KMS-11 (cell line): ENCODE results near the gene DHX15.

Experiments
- H2AFZ ChIP-seq: fragments of 200-600 bp; sonication (generic); 2 replicates; pipeline ENCODE4 v1.6.1; 2016; ENCODE audit warnings: antibody characterized with exemption, mixed run types, low read depth
- H3K27ac ChIP-seq: fragments of 200-600 bp; sonication (generic); 2 replicates; pipeline ENCODE4 v1.6.1; 2016; ENCODE audit warnings: mild to moderate bottlenecking, mixed run types
- H3K27me3 ChIP-seq: fragments of 200-600 bp; sonication (generic); 2 replicates; pipeline ENCODE4 v1.6.1; 2017; ENCODE audit warnings: mild to moderate bottlenecking, low read depth, mixed run types, moderate library complexity; ENCODE audit not compliant: insufficient read depth
- H3K36me3 ChIP-seq: fragments of 200-600 bp; sonication (generic); 2 replicates; pipeline ENCODE4 v1.6.1; 2017; ENCODE audit warnings: mild to moderate bottlenecking, mixed run types; ENCODE audit not compliant: insufficient read depth
- H3K4me1 ChIP-seq: fragments of 200-600 bp; sonication (generic); 2 replicates; pipeline ENCODE4 v1.6.1; 2016; ENCODE audit warnings: mild to moderate bottlenecking, low read depth, mixed run types; ENCODE audit not compliant: poor library complexity, severe bottlenecking
- H3K4me2 ChIP-seq: fragments of 200-600 bp; sonication (generic); 2 replicates; pipeline ENCODE4 v1.7.0; 2016; ENCODE audit warnings: mild to moderate bottlenecking, mixed run types
- H3K4me3 ChIP-seq: fragments of 200-600 bp; sonication (generic); IDR thresholded peaks from 2 replicates; pipeline ENCODE4 v1.6.1; 2017; ENCODE audit warnings: low read depth, low read length, mixed read lengths; ENCODE audit not compliant: insufficient read depth
- H3K79me2 ChIP-seq: fragments of 200-600 bp; sonication (generic); 2 replicates; pipeline ENCODE4 v1.6.1; 2016; ENCODE audit warnings: low read depth, mixed run types; ENCODE audit not compliant: insufficient read depth
- H3K9ac ChIP-seq: fragments of 200-600 bp; sonication (generic); 2 replicates; pipeline ENCODE4 v1.6.1; 2016; ENCODE audit warnings: mild to moderate bottlenecking, mixed run types
- H4K20me1 ChIP-seq: fragments of 200-600 bp; sonication (generic); 2 replicates; pipeline ENCODE4 v1.6.1; 2016; ENCODE audit warnings: mild to moderate bottlenecking, mixed run types; ENCODE audit not compliant: insufficient read depth
- CTCF ChIP-seq: fragments of 200-600 bp; sonication (generic); conservative IDR thresholded peaks from 2 replicates; pipeline ENCODE4 v1.6.1; 2017; ENCODE audit warnings: low read depth, mild to moderate bottlenecking, antibody characterized with exemption, low read length, moderate library complexity, mixed read lengths

DHX15 gene

DNA sequence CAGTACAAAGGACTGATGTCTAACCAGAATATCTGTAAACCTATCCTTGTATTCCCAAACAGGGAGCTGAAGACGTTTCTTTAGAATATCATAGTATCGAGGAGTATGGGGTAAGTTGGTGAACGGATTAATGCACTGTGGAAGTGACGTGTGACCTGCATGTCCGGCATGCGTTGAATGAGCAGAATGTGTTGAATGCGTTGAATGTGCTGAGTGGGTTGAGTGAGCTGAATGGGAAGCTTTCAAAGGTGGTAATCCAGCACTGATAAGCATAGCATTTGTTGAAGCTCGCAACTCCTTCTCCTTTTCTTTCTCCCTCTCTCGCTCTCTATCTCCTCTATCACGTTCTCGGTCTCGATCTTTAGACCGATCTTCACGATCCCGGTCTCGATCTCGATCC is 8.1 kb downstream of the DHX15 start:
- H4K20me1 ChIP-seq: peaks cover 45% of the 10 kb centered on the region
- peaks cover 98% of the 10 kb centered on the region for H3K79me2 ChIP-seq
- peaks cover 11% of the 10 kb centered on the region for H3K4me1 ChIP-seq
- H3K27ac ChIP-seq: no peak overlapping the region
- no peaks in the 10 kb centered on the region for H3K27me3 ChIP-seq
- H3K36me3 ChIP-seq: no peaks in the 10 kb centered on the region; the same call in 1 of the 2 replicates
- no peak overlapping the region for H3K4me2 ChIP-seq
- no peak for TF ChIP-seq CTCF
- no peak overlapping the region for H3K4me3 ChIP-seq
- H3K9ac ChIP-seq: no peak overlapping the region
- no peak overlapping the region for H2AFZ ChIP-seq

- Histone ChIP-seq H3K36me3 (no peaks in the 10 kb centered on the region; the same call in 1 of the 2 replicates), H3K4me1 (peaks cover 8% of the 10 kb centered on the region), H4K20me1 (peaks cover 44% of the 10 kb centered on the region)
Observed at GRCh38 chr4:24574236-24574635, 10.1 kb downstream of the DHX15 start.

DNA sequence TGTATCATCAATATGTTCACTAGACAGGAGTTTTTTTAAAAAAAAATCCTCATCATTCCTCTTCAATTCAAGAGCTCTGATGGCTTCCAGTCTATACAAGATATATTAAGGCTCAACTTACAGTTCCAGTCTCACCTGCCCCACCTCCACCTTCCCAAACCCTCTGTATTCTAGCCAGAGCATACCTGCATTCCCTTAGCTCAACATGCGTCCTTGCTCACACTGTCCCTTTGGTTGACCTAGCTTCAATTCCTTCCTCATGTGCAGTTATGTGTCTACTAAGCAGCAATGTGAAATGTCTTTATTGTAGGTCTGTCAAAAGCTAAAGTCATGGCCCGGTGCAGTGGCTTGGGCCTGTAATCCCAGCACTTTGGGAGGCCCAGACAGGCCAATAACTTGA is 10.8 kb downstream of the DHX15 start:
- H3K4me3 ChIP-seq: no peak overlapping the region
- H3K4me2 ChIP-seq: no peak overlapping the region
- peaks cover 3% of the 10 kb centered on the region; the same call in 1 of the 2 replicates for H3K36me3 ChIP-seq
- H3K79me2 ChIP-seq: peaks cover 97% of the 10 kb centered on the region
- H3K9ac ChIP-seq: no peak overlapping the region
- H3K27ac ChIP-seq: no peak overlapping the region
- H3K4me1 ChIP-seq: peaks cover 8% of the 10 kb centered on the region
- peaks cover 42% of the 10 kb centered on the region for H4K20me1 ChIP-seq
- H3K27me3 ChIP-seq: no peaks in the 10 kb centered on the region
- H2AFZ ChIP-seq: no peak overlapping the region
- TF ChIP-seq CTCF: no peak

More at GRCh38 chr4:24574236-24574635, 10.1 kb downstream of the DHX15 start:
- Histone ChIP-seq H3K79me2 (peaks cover 98% of the 10 kb centered on the region), H3K4me3 (no peak overlapping the region), H3K4me2 (no peak overlapping the region), H3K9ac (no peak overlapping the region), H3K27me3 (no peaks in the 10 kb centered on the region), H3K27ac (no peak overlapping the region), H2AFZ (no peak overlapping the region)
- no peak for TF ChIP-seq CTCF

DNA sequence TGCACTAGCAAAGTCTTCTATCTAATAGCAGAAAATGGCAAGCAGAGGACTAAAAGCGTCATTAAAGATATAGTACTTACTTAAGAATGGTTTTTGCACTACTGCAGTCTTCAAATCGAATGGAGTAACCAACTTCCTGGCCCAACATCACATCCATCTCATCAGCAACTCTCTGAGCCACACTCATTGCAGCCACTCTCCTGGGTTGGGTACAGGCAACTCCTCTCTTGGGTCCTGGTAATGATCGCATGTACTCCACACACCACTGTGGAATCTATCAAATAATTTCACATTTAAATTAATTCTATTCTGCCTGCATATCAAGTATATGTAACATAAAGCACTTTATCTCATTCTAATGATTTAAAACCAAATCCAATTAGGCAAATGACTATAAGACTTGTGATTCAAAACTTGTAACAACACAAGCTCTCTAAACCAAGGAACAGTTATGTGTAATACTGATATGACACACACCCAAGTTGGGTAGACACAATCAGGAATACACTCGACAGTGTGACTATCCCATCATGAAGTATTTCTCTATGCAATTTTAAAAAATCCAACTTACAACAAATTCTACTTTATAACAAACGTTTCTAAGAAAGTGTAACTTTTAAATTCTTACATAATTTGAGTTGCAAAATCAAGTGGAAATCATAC is 13.6 kb downstream of the DHX15 start:
- peaks cover 27% of the 10 kb centered on the region for H4K20me1 ChIP-seq

More for the DNA sequence above, 13.6 kb downstream of the DHX15 start:
- no peak overlapping the region for H3K4me2 ChIP-seq
- no peak overlapping the region for H3K4me3 ChIP-seq
- peaks cover 3% of the 10 kb centered on the region; the same call in 1 of the 2 replicates for H3K36me3 ChIP-seq
- H3K27ac ChIP-seq: no peak overlapping the region
- H3K27me3 ChIP-seq: no peaks in the 10 kb centered on the region
- no peak overlapping the region for H3K9ac ChIP-seq
- no peak overlapping the region for H2AFZ ChIP-seq
- peaks cover 97% of the 10 kb centered on the region for H3K79me2 ChIP-seq
- peaks cover 15% of the 10 kb centered on the region for H3K4me1 ChIP-seq
- no peak for TF ChIP-seq CTCF
